Stomach (tissue), 9 donors: Measurements from ENCODE around the gene MCL1. TPM values are rescaled to one million over a fixed set of nuclear protein-coding genes. Genes with fewer than 3 reads are reported as not detected.
"Not testable (repeated sequence)": the region's sequence is repeated elsewhere in the genome, so short reads cannot be mapped to it uniquely, and the experiment has no call there.

Experiments
- DNase-seq, 2 donors: peaks; one replicate each; pipeline versions ENCODE4 v3.0.0 to v3.0.0-alpha.2; 2013 to 2019
- H3K27ac ChIP-seq, 5 donors: fragments of 200-600 bp in 4 of 5; sonication (generic) in 4 of 5; one replicate each; pipeline ENCODE4 v1.5.1; 2013 to 2019; ENCODE audit warnings: mild to moderate bottlenecking in 1 of 5, moderate library complexity in 1 of 5
- H3K27me3 ChIP-seq, 3 donors: fragments of 200-600 bp; sonication (generic); one replicate each; pipeline ENCODE4 v1.5.1; 2017 to 2019; ENCODE audit warnings: mixed run types in 1 of 3
- H3K36me3 ChIP-seq, 4 donors: fragments of 200-600 bp; sonication (generic); 1 replicate in 3 of 4; 2 replicates in 1 of 4; pipeline ENCODE4 v1.5.1; 2016 to 2019
- H3K4me1 ChIP-seq, 4 donors: fragments of 200-600 bp; sonication (generic); one replicate each; pipeline ENCODE4 v1.5.1; 2016 to 2019
- H3K4me3 ChIP-seq, 4 donors: fragments of 200-600 bp; sonication (generic) in 3 of 4; one replicate each; pipeline ENCODE4 v1.5.1; 2016 to 2019; ENCODE audit warnings: mild to moderate bottlenecking in 1 of 4
- H3K9me3 ChIP-seq, 4 donors: fragments of 200-600 bp; sonication (generic); one replicate each; pipeline ENCODE4 v1.5.1; 2016 to 2019
- EP300 ChIP-seq: sonication (generic); formaldehyde crosslinking; IDR thresholded peaks from one replicate; pipeline ENCODE4 v1.6.1; 2017; ENCODE audit warnings: antibody characterized with exemption
- POLR2A ChIP-seq, 4 donors: fragments of 450-650 bp; IDR thresholded peaks; one replicate each; pipeline ENCODE4 v1.6.1; 2016; ENCODE audit warnings: antibody characterized with exemption in 4 of 4, control low read depth in 2 of 4, mild to moderate bottlenecking in 1 of 4, moderate library complexity in 1 of 4
- POLR2AphosphoS5 ChIP-seq, 3 donors: sonication (generic); formaldehyde crosslinking; IDR thresholded peaks; one replicate each; pipeline ENCODE4 v1.6.1; 2016; ENCODE audit warnings: antibody characterized with exemption in 3 of 3
- WGBS, 5 donors: extraction: QIAGEN DNeasy Blood & Tissue Kit in 3 of 5; methylation state at CpG; one replicate each; pipeline versions ENCODE4 v1.1.5 to v1.1.7; 2013 to 2018; 5-methylcytosine and 5-hydroxymethylcytosine counted together
- intact Hi-C: fragments of 100-400 bp; cut with DNase I; formaldehyde crosslinking; loops from one replicate; pipeline ENCODE4 v1.15.1; 2023; ENCODE audit warnings: low total_unique reads
- polyA plus RNA-seq, 3 donors: library from polyadenylated mRNA; stranded (reverse); fragments of 200-250 nt; gene quantifications; one replicate each; pipeline ENCODE4 v1.2.3, GENCODE V29; 2013
- total RNA-seq, 5 donors: library from RNA; depleted of rRNA; stranded (reverse); fragments of >200 nt; gene quantifications; one replicate each; pipeline versions ENCODE4 v1.1.0 to v1.2.3, GENCODE V29; 2014 to 2016
- TF ChIP-seq, protein P1 (sequence below), 7 experiments: fragments of 450-650 bp in 4 of 7; fragments of 200-600 bp in 3 of 7; sonication (generic) in 3 of 7; IDR thresholded peaks; one replicate each; pipeline ENCODE4 v1.5.1; 2016 to 2019; ENCODE audit warnings: antibody characterized with exemption in 7 of 7, control low read depth in 2 of 7, mild to moderate bottlenecking in 1 of 7
- donor health status: healthy with polysubstance abuse.
- donor health status: Bipolar disorder and iron deficiency.
- donor health status: healthy.

The MCL1 gene
- total and polyA plus RNA-seq, 8 donors: 77.7 to 330 (median 121) TPM

DNA sequence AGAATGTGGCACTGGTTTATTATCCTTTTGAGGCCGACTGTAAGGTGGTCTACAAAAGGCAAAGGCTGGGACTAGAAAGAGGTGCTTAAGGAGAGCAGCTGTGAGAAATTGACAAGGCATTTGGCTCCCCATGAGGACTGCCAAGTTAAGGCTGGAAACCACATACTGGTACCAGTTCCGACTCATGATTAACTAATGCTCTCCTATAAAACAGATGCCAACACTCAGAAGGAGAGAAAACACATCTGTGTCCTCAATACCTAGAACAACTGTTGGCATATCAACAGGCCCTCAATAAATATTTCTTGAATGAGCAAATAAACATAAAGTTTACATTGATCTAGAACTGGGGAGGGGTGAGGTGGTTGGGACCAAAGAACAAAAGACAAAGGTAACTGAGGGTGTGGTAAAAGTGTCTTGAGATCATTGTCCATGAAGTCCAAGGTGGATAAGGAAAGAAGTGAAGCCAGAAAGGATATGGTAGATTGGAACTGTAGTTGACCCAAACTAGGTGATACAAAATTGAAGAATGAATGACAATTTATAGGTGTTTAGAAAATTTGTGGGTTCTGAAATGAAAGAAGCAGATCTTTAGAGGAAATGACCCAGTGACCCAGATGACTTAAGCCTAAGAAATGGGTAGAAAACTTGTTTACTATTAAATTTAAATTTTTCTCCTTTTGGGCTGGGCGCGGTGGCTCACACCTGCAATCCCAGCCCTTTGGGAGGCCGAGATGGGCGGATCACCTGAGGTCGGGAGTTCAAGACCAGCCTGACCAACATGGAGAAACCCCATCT is 16.9 kb upstream of the MCL1 start:
- H3K27ac ChIP-seq: no peak overlapping the region
- WGBS, 5 donors: 88 to 98% (median 93%) methylated on average over 7 of the region's 7 CpGs
- H3K27me3 ChIP-seq: no peaks in the 10 kb centered on the region
- no peak for DNase-seq
- H3K36me3 ChIP-seq: peaks cover 0 to 19% (median 16%) of the 10 kb centered on the region in 4 donors
- no peak overlapping the region for H3K4me3 ChIP-seq
- intact Hi-C loops: no loop called here
- TF ChIP-seq, protein P1, sequence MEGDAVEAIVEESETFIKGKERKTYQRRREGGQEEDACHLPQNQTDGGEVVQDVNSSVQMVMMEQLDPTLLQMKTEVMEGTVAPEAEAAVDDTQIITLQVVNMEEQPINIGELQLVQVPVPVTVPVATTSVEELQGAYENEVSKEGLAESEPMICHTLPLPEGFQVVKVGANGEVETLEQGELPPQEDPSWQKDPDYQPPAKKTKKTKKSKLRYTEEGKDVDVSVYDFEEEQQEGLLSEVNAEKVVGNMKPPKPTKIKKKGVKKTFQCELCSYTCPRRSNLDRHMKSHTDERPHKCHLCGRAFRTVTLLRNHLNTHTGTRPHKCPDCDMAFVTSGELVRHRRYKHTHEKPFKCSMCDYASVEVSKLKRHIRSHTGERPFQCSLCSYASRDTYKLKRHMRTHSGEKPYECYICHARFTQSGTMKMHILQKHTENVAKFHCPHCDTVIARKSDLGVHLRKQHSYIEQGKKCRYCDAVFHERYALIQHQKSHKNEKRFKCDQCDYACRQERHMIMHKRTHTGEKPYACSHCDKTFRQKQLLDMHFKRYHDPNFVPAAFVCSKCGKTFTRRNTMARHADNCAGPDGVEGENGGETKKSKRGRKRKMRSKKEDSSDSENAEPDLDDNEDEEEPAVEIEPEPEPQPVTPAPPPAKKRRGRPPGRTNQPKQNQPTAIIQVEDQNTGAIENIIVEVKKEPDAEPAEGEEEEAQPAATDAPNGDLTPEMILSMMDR (IDR thresholded peaks at IDR 0.05): no peak
- TF ChIP-seq POLR2A (IDR thresholded peaks at IDR 0.05) (no peak), POLR2AphosphoS5 (IDR thresholded peaks at IDR 0.05) (no peak), EP300 (no peak)
- no peaks in the 10 kb centered on the region for H3K9me3 ChIP-seq
- peaks cover 0 to 9% (median 2%) of the 10 kb centered on the region in 4 donors for H3K4me1 ChIP-seq

DNA sequence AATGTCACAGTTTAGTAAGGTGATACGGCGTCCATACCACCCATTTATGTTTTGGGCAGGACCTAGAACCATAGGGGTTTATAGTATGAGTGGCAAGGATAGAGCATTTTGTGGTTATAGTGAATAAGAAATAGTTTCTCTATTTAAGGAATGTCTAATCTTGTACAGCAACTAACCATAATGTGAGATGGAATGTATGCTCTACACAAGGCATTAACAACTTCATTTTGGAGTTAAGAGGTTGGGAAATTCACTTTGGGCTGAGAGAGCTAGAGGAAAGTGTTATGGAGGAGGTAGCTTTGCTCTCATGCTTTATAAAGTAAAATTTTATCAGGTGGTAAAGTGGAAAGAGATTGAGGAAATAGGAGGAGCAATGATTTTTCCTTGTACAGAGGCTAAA is 3.0 kb upstream of the MCL1 start:
- no peak for TF ChIP-seq POLR2AphosphoS5 (IDR thresholded peaks at IDR 0.05)
- TF ChIP-seq POLR2A (IDR thresholded peaks at IDR 0.05): no peak
- TF ChIP-seq, protein P1 (IDR thresholded peaks at IDR 0.05): no peak
- Histone ChIP-seq H3K27ac (no peak overlapping the region), H3K4me3 (no peak overlapping the region), H3K9me3 (no peaks in the 10 kb centered on the region), H3K4me1 (peaks cover 8 to 22% (median 8%) of the 10 kb centered on the region in 4 donors), H3K36me3 (peaks cover 2 to 7% (median 5%) of the 10 kb centered on the region in 4 donors), H3K27me3 (no peaks in the 10 kb centered on the region)
- intact Hi-C loops: no loop called here
- no peak for DNase-seq
- 75 to 100% (median 93%) methylated on average over 2 of the region's 2 CpGs for WGBS, 5 donors

DNA sequence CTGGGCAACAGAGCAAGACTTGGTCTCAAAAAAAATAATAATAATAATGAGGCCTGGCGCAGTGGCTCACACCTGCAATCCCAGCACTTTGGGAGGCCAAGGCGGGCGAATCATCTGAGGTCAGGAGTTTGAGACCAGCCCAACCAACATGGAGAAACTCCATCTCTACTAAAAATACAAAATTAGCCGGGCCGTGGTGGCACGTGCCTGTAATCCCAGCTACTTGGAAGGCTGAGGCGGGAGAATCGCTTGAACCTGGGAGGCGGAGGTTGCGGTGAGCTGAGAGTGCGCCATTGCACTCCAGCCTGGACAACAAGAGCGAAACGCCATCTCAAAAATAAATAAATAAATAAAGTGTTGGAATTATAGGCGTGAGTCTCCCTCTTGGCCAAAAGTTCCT is 2.6 kb upstream of the MCL1 start:
- intact Hi-C loops, H3K4me3 ChIP-seq, DNase-seq, H3K27ac ChIP-seq, H3K9me3 ChIP-seq, H3K27me3 ChIP-seq: not testable (repeated sequence)
- Histone ChIP-seq H3K4me1 (peaks cover 8 to 22% (median 8%) of the 10 kb centered on the region in 4 donors), H3K36me3 (peaks cover 7 to 11% (median 9%) of the 10 kb centered on the region in 4 donors)
- 93 to 98% (median 97%) methylated on average over 14 of the region's 14 CpGs for WGBS, 5 donors

DNA sequence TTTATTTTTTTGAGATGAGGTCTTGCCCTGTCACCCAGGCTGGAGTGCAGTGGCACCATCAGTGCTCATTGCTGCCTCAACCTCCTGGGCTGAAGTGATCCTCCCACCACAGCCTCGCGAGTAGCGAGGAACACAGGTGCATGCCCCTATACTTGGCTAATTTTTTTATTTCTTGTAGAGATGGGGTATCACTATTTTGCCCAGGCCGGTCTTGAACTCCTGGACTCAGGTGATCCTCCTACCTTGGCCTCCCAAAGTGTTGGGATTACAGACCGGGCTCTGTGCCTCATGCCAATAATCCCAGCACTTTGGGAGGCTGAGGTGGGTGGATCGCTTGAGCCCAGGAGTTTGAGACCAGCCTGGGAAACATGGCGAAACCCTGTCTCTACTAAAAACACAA is 2.0 kb upstream of the MCL1 start:
- peaks cover 8 to 22% (median 8%) of the 10 kb centered on the region in 4 donors for H3K4me1 ChIP-seq
- DNase-seq, H3K4me3 ChIP-seq, H3K27me3 ChIP-seq, H3K9me3 ChIP-seq, intact Hi-C loops, H3K27ac ChIP-seq: not testable (repeated sequence)
- peaks cover 12 to 17% (median 14%) of the 10 kb centered on the region in 4 donors for H3K36me3 ChIP-seq
- 96 to 99% (median 98%) methylated on average over 7 of the region's 7 CpGs for WGBS, 5 donors

DNA sequence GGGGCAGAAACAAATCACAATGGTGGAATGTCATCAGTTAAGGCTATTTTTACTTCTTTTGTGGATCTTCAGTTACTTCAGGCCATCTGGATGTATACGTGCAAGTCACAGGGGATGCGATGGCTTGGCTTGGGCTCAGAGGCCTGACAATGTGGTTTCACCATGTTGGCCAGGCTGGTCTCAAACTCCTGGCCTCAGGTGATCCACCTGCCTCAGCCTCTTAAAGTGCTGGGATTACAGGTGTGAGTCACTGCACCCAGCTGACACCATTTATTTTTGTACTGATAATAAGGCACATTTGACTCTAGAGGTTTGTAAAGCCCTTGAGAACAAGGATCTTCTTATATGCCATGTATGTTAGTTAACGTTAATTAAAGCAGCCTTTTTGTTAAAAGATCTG is 1.6 kb upstream of the MCL1 start:
- H3K4me3 ChIP-seq, H3K27ac ChIP-seq, intact Hi-C loops, H3K9me3 ChIP-seq, H3K27me3 ChIP-seq, DNase-seq: not testable (repeated sequence)
- 89 to 92% (median 90%) methylated on average over 2 to 3 of the region's 3 CpGs for WGBS, 5 donors
- peaks cover 8 to 27% (median 10%) of the 10 kb centered on the region in 4 donors for H3K4me1 ChIP-seq
- peaks cover 16 to 20% (median 19%) of the 10 kb centered on the region in 4 donors for H3K36me3 ChIP-seq
